Liver (tissue), 9 donors: ENCODE measurements around the gene AKAP13. TPM values are rescaled to one million over a fixed set of nuclear protein-coding genes. Genes with fewer than 3 reads are reported as not detected.

Source experiments
- DNase-seq: peaks from one replicate; pipeline ENCODE4 v3.0.0-alpha.2; 2017; ENCODE audit warnings: low spot score
- H3K27ac ChIP-seq, 2 donors: one replicate each; pipeline ENCODE4 v1.7.0; 2013; ENCODE audit warnings: inconsistent platforms in 2 of 2, low read length in 2 of 2, control low read depth in 1 of 2, low read depth in 1 of 2, mild to moderate bottlenecking in 1 of 2
- H3K27me3 ChIP-seq, 4 donors: one replicate each; pipeline versions ENCODE4 v1.6.1 to v1.7.0; 2013; ENCODE audit warnings: low read length in 3 of 4, inconsistent platforms in 1 of 4, mild to moderate bottlenecking in 1 of 4, moderate library complexity in 1 of 4; ENCODE audit not compliant: control insufficient read depth in 4 of 4, insufficient read depth in 4 of 4
- H3K36me3 ChIP-seq, 4 donors: one replicate each; pipeline versions ENCODE4 v1.6.1 to v1.7.0; 2013; ENCODE audit warnings: low read length in 3 of 4, mild to moderate bottlenecking in 3 of 4, low read depth in 1 of 4, moderate library complexity in 1 of 4; ENCODE audit not compliant: control insufficient read depth in 4 of 4, insufficient read depth in 3 of 4
- H3K4me1 ChIP-seq, 4 donors: one replicate each; pipeline versions ENCODE4 v1.6.1 to v1.7.0; 2013; ENCODE audit warnings: low read length in 3 of 4, mild to moderate bottlenecking in 3 of 4, moderate library complexity in 1 of 4; ENCODE audit not compliant: control insufficient read depth in 4 of 4, insufficient read depth in 4 of 4
- H3K4me3 ChIP-seq, 3 donors: one replicate each; pipeline versions ENCODE4 v1.6.1 to v1.7.0; 2013; ENCODE audit warnings: low read length in 3 of 3, control low read depth in 1 of 3, low read depth in 1 of 3, mild to moderate bottlenecking in 1 of 3
- H3K9ac ChIP-seq, 2 donors: one replicate each; pipeline ENCODE4 v1.7.0; 2013; ENCODE audit warnings: low read length in 2 of 2, mild to moderate bottlenecking in 2 of 2, moderate library complexity in 2 of 2, control low read depth in 1 of 2, low read depth in 1 of 2
- H3K9me3 ChIP-seq, 4 donors: one replicate each; pipeline versions ENCODE4 v1.6.1 to v1.7.0; 2013; ENCODE audit warnings: low read length in 3 of 4; ENCODE audit not compliant: control insufficient read depth in 4 of 4
- FOXA1 ChIP-seq: IDR thresholded peaks from 2 replicates; pipeline ENCODE4 v1.6.1; 2016; ENCODE audit warnings: antibody characterized with exemption
- FOXA2 ChIP-seq: IDR thresholded peaks from 2 replicates; pipeline ENCODE4 v1.6.1; 2016; ENCODE audit warnings: antibody characterized with exemption
- GABPA ChIP-seq, 2 donors: IDR thresholded peaks in 1 of 2; conservative IDR thresholded peaks in 1 of 2; 2 replicates each; pipeline ENCODE4 v1.6.1; 2016; ENCODE audit warnings: antibody characterized with exemption in 2 of 2, mild to moderate bottlenecking in 1 of 2, moderate library complexity in 1 of 2
- HNF4A ChIP-seq, 2 donors: conservative IDR thresholded peaks; 2 replicates each; pipeline ENCODE4 v1.6.1; 2016; ENCODE audit warnings: antibody characterized with exemption in 2 of 2, mild to moderate bottlenecking in 2 of 2
- HNF4G ChIP-seq: IDR thresholded peaks from 2 replicates; pipeline ENCODE4 v1.6.1; 2016; ENCODE audit warnings: antibody characterized with exemption
- JUND ChIP-seq, 2 donors: IDR thresholded peaks; 2 replicates each; pipeline ENCODE4 v1.6.1; 2016; ENCODE audit warnings: antibody characterized with exemption in 2 of 2
- NR2F2 ChIP-seq: IDR thresholded peaks from 2 replicates; pipeline ENCODE4 v1.6.1; 2016; ENCODE audit warnings: antibody characterized with exemption
- RAD21 ChIP-seq, 2 donors: IDR thresholded peaks; 2 replicates each; pipeline ENCODE4 v1.6.1; 2016; ENCODE audit warnings: antibody characterized with exemption in 2 of 2, mild to moderate bottlenecking in 2 of 2
- RXRA ChIP-seq, 2 donors: IDR thresholded peaks; 2 replicates each; pipeline ENCODE4 v1.6.1; 2017 to 2018; ENCODE audit warnings: antibody characterized with exemption in 2 of 2, mild to moderate bottlenecking in 1 of 2
- SP1 ChIP-seq: IDR thresholded peaks from 2 replicates; pipeline ENCODE4 v1.6.1; 2018; ENCODE audit warnings: antibody characterized with exemption, mild to moderate bottlenecking
- TAF1 ChIP-seq: conservative IDR thresholded peaks from 2 replicates; pipeline ENCODE4 v1.6.1; 2016; ENCODE audit warnings: antibody characterized with exemption, mild to moderate bottlenecking
- YY1 ChIP-seq: IDR thresholded peaks from 2 replicates; pipeline ENCODE4 v1.6.1; 2016; ENCODE audit warnings: antibody characterized with exemption, mild to moderate bottlenecking
- WGBS: extraction: QIAGEN DNeasy Blood & Tissue Kit; methylation state at CpG from one replicate; pipeline ENCODE4 v1.1.7; 2013; 5-methylcytosine and 5-hydroxymethylcytosine counted together
- polyA plus RNA-seq, 2 donors: library from polyadenylated mRNA; stranded (reverse) in 1 of 2; unstranded in 1 of 2; fragments of 200-250 nt in 1 of 2; fragments of >200 nt in 1 of 2; fragmentation: Nextera tagmentation in 1 of 2; extraction: Ambion mirVana in 1 of 2; gene quantifications; one replicate each; pipeline versions ENCODE4 v1.2.1 to v1.2.3, GENCODE V29; 2013 to 2015
- total RNA-seq, 2 donors: library from RNA; depleted of rRNA; stranded (reverse); fragments of >200 nt; gene quantifications; one replicate each; pipeline ENCODE4 v1.2.3, GENCODE V29; 2014
- TF ChIP-seq, protein P1 (sequence below): IDR thresholded peaks from 2 replicates; pipeline ENCODE4 v1.6.1; 2016; ENCODE audit warnings: antibody characterized with exemption
- TF ChIP-seq, protein P2 (sequence below): IDR thresholded peaks from 2 replicates; pipeline ENCODE4 v1.6.1; 2016; ENCODE audit warnings: antibody characterized with exemption
- donor health status: healthy.
- donor health status: healthy.
- donor health status: healthy.
- donor health status: healthy.
- donor health status: healthy.

The AKAP13 gene
- total and polyA plus RNA-seq, 4 donors = 18.6 to 92.3 (median 37.4) TPM

DNA sequence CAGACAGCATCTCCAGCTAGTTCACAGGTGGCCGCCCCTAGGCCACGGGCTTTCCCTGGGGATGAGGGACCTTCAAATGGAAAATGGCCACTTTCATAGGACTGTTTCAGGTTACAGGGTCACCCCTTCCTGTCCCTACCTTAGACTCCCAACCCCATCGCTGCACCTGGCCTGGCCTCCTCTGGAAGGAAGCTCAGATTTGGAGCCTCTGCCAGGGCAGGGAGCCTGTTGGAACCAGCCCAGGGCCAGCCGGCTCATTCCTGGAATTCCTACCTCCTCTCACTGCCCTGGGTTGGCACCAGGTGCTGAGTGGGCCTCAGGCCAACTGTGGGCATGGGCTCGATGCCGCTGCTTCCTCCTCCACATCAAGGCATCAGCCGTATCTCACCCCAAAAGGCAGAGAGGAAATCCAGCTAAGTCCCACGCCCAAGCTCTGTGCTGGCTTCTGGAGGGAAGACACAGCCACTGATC, 372.1 kb downstream of the AKAP13 start:
- Histone ChIP-seq H3K4me1 (peaks cover 6 to 17% (median 12%) of the 10 kb centered on the region in 4 donors), H3K9ac (no peak overlapping the region), H3K4me3 (no peak overlapping the region), H3K36me3 (peaks cover 0 to 13% (median 4%) of the 10 kb centered on the region in 4 donors), H3K27ac (peak overlapping the region in 1 of 2 donors; percentile 40), H3K9me3 (no peaks in the 10 kb centered on the region), H3K27me3 (no peaks in the 10 kb centered on the region)
- no peak for DNase-seq
- 46% methylated on average over 8 of the region's 8 CpGs for WGBS
- TF ChIP-seq YY1 (peak; percentile 30), RAD21 (IDR thresholded peaks at IDR 0.05) (peak; percentile 34 to 66), GABPA (IDR thresholded peaks at IDR 0.05 in 1 of 2, conservative IDR thresholded peaks at IDR 0.05 in 1 of 2) (no peak), RXRA (IDR thresholded peaks at IDR 0.05) (peak; percentile 66 to 69), HNF4A (conservative IDR thresholded peaks at IDR 0.05) (peak; percentile 37 to 48), SP1 (no peak)
- TF ChIP-seq, protein P1, sequence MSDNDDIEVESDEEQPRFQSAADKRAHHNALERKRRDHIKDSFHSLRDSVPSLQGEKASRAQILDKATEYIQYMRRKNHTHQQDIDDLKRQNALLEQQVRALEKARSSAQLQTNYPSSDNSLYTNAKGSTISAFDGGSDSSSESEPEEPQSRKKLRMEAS = peak; percentile 59

DNA sequence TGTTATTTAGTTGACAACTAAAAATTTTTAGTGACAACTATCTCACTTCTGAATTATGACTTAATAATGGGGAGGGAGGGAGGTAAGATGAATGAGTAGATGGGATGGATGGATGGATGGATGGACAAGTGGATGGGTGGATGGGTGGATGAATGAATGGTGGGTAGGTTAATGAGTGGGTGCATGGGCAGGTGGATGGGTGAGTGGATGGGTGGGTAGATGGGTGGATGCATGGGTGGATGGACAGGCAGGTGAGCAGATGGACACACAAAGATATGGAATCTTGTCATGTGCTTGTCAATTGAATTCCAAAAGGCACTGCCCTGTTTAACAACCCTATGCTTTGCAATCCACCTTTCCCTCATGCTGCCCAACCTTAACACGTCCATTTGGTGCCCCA, 372.9 kb downstream of the AKAP13 start:
- Histone ChIP-seq H3K27me3 (no peaks in the 10 kb centered on the region), H3K4me3 (no peak overlapping the region), H3K9me3 (no peaks in the 10 kb centered on the region), H3K27ac (no peak overlapping the region), H3K9ac (no peak overlapping the region), H3K4me1 (peaks cover 6 to 17% (median 14%) of the 10 kb centered on the region in 4 donors), H3K36me3 (peaks cover 0 to 5% (median under 1%) of the 10 kb centered on the region in 4 donors)
- WGBS = 94% methylated on average over 1 of the region's 1 CpG
- TF ChIP-seq HNF4A (conservative IDR thresholded peaks at IDR 0.05) (no peak), SP1 (no peak), YY1 (no peak), TAF1 (no peak), RAD21 (IDR thresholded peaks at IDR 0.05) (no peak), GABPA (IDR thresholded peaks at IDR 0.05 in 1 of 2, conservative IDR thresholded peaks at IDR 0.05 in 1 of 2) (no peak)
- no peak for DNase-seq

DNA sequence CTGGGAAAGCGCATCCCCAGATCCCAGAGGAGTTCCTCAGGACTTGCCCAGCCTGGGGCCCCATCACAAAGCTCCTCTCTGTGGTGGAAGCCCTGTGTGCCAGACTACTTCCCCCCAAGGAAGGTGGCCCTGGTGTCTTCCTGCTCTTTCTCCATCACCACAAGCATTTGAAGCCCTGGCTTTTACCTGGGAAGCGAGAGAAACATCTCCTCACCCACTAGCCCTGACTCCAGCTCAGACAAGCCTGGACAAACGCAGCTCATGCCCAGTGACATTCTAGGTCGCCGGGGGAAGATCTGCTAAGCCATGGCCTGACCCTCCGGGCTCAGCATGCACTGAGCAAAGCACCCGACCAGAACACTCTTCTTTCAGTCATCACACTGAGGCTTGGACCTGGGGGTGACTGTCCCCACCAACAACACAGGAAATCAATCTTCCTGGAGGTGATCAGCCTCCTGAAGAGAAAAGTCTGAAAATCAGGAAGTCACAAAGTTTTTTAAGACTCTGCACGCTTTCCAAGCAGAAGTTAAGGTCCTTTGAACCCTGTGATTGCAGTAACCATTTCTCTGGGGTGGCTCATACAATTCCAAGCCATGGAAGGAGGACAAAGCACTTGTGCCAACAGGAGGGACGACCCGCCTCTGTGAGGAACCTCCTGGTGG, 373.5 kb downstream of the AKAP13 start:
- DNase-seq = no peak
- H3K9me3 ChIP-seq = no peaks in the 10 kb centered on the region

More for the DNA sequence above, 373.5 kb downstream of the AKAP13 start:
- H3K36me3 ChIP-seq = peaks cover 0 to 4% (median 0%) of the 10 kb centered on the region in 4 donors
- 90% methylated on average over 10 of the region's 10 CpGs for WGBS
- H3K27me3 ChIP-seq = no peaks in the 10 kb centered on the region
- peaks cover 6 to 19% (median 14%) of the 10 kb centered on the region in 4 donors for H3K4me1 ChIP-seq
- TF ChIP-seq, protein P2, sequence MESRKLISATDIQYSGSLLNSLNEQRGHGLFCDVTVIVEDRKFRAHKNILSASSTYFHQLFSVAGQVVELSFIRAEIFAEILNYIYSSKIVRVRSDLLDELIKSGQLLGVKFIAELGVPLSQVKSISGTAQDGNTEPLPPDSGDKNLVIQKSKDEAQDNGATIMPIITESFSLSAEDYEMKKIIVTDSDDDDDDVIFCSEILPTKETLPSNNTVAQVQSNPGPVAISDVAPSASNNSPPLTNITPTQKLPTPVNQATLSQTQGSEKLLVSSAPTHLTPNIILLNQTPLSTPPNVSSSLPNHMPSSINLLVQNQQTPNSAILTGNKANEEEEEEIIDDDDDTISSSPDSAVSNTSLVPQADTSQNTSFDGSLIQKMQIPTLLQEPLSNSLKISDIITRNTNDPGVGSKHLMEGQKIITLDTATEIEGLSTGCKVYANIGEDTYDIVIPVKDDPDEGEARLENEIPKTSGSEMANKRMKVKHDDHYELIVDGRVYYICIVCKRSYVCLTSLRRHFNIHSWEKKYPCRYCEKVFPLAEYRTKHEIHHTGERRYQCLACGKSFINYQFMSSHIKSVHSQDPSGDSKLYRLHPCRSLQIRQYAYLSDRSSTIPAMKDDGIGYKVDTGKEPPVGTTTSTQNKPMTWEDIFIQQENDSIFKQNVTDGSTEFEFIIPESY = no peak
- TF ChIP-seq HNF4G (no peak), SP1 (no peak), NR2F2 (no peak), FOXA1 (no peak), JUND (IDR thresholded peaks at IDR 0.05) (no peak), FOXA2 (no peak)
- H3K4me3 ChIP-seq = no peak overlapping the region
- H3K27ac ChIP-seq = no peak overlapping the region
- no peak overlapping the region for H3K9ac ChIP-seq
